BLaER1 (cell line): ENCODE measurements around the gene BPIFB6.

ENCODE experiments used
- H3K27ac ChIP-seq: shearing (Covaris generic); formaldehyde crosslinking; 2 replicates; pipeline ENCODE4 v1.8.1; 2022
- H3K27me3 ChIP-seq: shearing (Covaris generic); formaldehyde crosslinking; 2 replicates; pipeline ENCODE4 v1.8.1; 2022
- H3K36me3 ChIP-seq: shearing (Covaris generic); formaldehyde crosslinking; 2 replicates; pipeline ENCODE4 v1.8.1; 2022
- H3K4me1 ChIP-seq: shearing (Covaris generic); formaldehyde crosslinking; 2 replicates; pipeline ENCODE4 v1.8.1; 2022
- H3K4me2 ChIP-seq: shearing (Covaris generic); formaldehyde crosslinking; 2 replicates; pipeline ENCODE4 v1.8.1; 2022
- H3K4me3 ChIP-seq: shearing (Covaris generic); formaldehyde crosslinking; 2 replicates; pipeline ENCODE4 v1.8.1; 2022
- H3K9ac ChIP-seq: shearing (Covaris generic); formaldehyde crosslinking; 2 replicates; pipeline ENCODE4 v1.8.1; 2022
- H3K9me3 ChIP-seq: shearing (Covaris generic); formaldehyde crosslinking; 2 replicates; pipeline ENCODE4 v1.8.1; 2022
- H4K20me1 ChIP-seq: shearing (Covaris generic); formaldehyde crosslinking; 2 replicates; pipeline ENCODE4 v1.8.1; 2022
- Cebpa-rat ChIP-seq: shearing (Covaris generic); IDR thresholded peaks from 2 replicates; pipeline ENCODE4 v1.8.1; 2022

The BPIFB6 gene

DNA sequence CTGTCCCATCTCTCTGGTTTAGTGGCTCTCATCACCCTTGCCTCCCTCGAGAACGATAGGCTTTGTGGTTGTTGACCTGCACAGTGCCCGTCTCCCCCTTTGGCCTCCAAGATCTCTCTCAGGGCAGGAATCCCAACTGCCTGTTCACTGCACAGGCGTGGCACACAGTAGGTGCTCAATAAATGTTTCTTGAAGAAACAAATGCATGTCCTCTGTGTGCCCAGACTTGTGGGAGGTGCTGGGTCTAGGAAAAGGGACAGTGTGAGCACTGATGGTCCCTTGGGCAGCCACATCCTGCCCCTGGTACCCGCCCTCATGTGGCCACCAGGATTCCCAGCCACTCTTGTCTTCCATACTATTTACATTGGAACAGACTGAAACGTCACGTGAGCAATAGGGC lies 2.6 kb upstream of the BPIFB6 start:
- no peak for TF ChIP-seq Cebpa-rat
- no peaks in the 10 kb centered on the region for H3K36me3 ChIP-seq
- no peaks in the 10 kb centered on the region for H3K9me3 ChIP-seq
- H4K20me1 ChIP-seq: no peaks in the 10 kb centered on the region
- H3K4me1 ChIP-seq: no peaks in the 10 kb centered on the region
- no peaks in the 10 kb centered on the region for H3K27me3 ChIP-seq
- H3K9ac ChIP-seq: no peak overlapping the region
- no peak overlapping the region for H3K4me3 ChIP-seq
- H3K27ac ChIP-seq: no peak overlapping the region
- H3K4me2 ChIP-seq: no peak overlapping the region

DNA sequence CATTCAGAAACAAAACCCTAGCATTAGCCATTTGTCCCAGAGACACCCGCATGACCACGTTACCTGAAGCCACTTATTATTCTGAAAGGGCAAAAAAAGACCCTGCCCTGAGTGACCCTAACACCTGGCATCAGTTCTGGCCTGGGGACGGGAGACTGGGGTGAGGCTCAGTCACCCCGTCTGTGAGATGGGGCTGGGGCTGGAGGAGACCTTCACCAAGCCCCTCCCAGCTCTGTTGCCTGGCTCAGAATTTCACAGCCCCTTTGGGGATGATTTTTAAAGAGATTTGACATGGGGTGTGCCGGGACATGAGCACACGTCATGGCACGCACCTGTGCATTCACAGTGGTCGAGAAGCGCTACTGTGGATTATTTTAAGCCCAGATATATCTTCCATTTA lies 1.4 kb upstream of the BPIFB6 start:
- H3K4me1 ChIP-seq: no peaks in the 10 kb centered on the region

DNA sequence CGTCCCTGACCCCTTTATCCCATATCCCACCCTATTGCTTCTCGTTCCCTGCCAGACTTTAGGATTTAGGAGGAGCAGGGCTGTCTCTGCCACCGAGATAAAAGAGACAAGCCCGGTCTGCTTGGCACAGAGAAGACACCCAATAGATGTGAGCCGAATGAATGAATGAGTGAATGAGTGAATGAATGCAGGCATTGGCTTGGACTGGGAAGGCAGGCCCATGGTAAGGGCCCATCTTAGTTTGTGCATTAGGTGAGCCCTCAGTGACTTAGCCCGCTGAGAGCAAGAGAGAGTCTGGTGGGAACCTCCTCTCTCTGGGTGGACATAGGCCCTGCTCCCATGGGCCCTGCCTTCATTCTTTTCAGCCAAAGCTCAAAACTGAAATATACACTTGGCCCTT lies 879 bp upstream of the BPIFB6 start:
- H4K20me1 ChIP-seq: no peaks in the 10 kb centered on the region
- H3K27ac ChIP-seq: no peak overlapping the region
- 0 out of 2 replicates have a peak, but pooled peaks cover 2% of the 10 kb centered on the region for H3K4me1 ChIP-seq
- H3K9ac ChIP-seq: no peak overlapping the region
- H3K27me3 ChIP-seq: no peaks in the 10 kb centered on the region
- H3K4me3 ChIP-seq: no peak overlapping the region
- H3K9me3 ChIP-seq: no peaks in the 10 kb centered on the region
- no peaks in the 10 kb centered on the region for H3K36me3 ChIP-seq
- H3K4me2 ChIP-seq: no peak overlapping the region
- TF ChIP-seq Cebpa-rat: no peak

More for the DNA sequence above, 1.4 kb upstream of the BPIFB6 start:
- Histone ChIP-seq H4K20me1 (no peaks in the 10 kb centered on the region), H3K9ac (no peak overlapping the region), H3K4me2 (no peak overlapping the region), H3K4me3 (no peak overlapping the region), H3K27me3 (no peaks in the 10 kb centered on the region), H3K27ac (no peak overlapping the region), H3K9me3 (no peaks in the 10 kb centered on the region), H3K36me3 (no peaks in the 10 kb centered on the region)
- TF ChIP-seq Cebpa-rat: no peak

DNA sequence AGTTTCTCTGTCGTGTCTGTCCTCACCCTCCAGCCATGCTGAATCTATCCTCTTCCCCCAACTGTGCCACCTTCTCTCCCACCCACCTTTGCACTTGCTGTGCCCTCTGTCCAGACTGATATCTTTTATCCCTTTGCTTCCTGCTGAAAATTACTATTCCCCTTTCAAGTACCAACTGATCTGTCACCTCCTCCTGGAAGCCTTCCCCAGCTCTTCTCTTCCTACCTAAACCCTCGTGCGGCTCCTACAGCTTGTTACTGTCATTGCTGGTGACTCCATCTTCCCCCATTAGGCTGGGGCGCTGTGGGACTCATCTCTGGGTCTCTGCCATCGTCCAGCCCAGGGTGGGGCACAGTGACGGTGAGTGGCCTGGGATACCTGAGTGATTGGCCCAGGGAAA lies 1.1 kb downstream of the BPIFB6 start:
- no peak overlapping the region for H3K27ac ChIP-seq
- no peaks in the 10 kb centered on the region for H3K36me3 ChIP-seq
- H3K9me3 ChIP-seq: no peaks in the 10 kb centered on the region
- no peaks in the 10 kb centered on the region for H4K20me1 ChIP-seq
- no peak for TF ChIP-seq Cebpa-rat
- H3K9ac ChIP-seq: no peak overlapping the region
- H3K27me3 ChIP-seq: no peaks in the 10 kb centered on the region
- H3K4me3 ChIP-seq: no peak overlapping the region
- H3K4me2 ChIP-seq: no peak overlapping the region
- H3K4me1 ChIP-seq: 0 out of 2 replicates have a peak, but pooled peaks cover 4% of the 10 kb centered on the region

DNA sequence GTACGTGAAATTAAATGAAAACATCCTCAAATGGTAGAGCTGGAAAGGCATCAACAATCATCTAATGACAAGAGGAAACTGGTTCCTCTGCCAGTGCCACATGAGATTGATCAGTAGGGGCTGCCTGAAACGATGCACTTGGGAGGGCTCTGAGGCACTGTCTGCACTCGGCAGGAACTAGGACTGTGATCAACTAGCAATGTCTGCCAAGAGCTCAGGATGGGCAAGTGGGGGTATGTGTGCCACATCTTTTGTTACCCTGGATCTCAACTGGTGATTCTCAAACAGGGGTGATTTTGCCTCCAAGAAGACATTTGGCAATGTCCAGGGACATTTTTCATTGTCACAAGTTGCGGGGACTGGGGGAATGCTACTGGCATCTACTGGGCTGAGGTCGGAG lies 1.9 kb downstream of the BPIFB6 start:
- Histone ChIP-seq H3K9me3 (no peaks in the 10 kb centered on the region), H3K4me3 (no peak overlapping the region), H3K27ac (no peak overlapping the region), H3K4me2 (no peak overlapping the region), H4K20me1 (no peaks in the 10 kb centered on the region), H3K27me3 (no peaks in the 10 kb centered on the region), H3K9ac (no peak overlapping the region), H3K36me3 (no peaks in the 10 kb centered on the region), H3K4me1 (0 out of 2 replicates have a peak, but pooled peaks cover 4% of the 10 kb centered on the region)
- TF ChIP-seq Cebpa-rat: no peak

DNA sequence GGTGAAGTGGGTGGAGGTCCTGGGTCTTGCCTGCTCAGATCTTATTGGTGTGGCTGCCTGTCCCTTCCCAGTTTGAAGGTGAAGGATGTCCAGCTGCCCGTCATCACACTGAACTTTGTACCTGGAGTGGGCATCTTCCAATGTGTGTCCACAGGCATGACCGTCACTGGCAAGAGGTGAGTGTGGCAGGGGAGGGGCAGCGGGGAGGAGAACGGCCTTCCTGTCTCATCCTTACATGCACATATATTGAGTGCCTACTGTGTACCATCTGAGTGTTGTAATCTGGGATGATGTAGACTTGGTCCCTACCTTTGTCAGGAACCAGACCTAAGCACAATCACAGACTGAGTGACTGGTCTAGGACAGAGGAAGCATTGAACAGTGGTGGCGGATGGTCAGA lies 2.7 kb downstream of the BPIFB6 start:
- no peak for TF ChIP-seq Cebpa-rat
- H3K4me3 ChIP-seq: no peak overlapping the region
- no peaks in the 10 kb centered on the region for H3K9me3 ChIP-seq
- H3K27me3 ChIP-seq: no peaks in the 10 kb centered on the region
- H3K27ac ChIP-seq: no peak overlapping the region
- 0 out of 2 replicates have a peak, but pooled peaks cover 4% of the 10 kb centered on the region for H3K4me1 ChIP-seq
- no peaks in the 10 kb centered on the region for H4K20me1 ChIP-seq
- no peak overlapping the region for H3K9ac ChIP-seq
- no peak overlapping the region for H3K4me2 ChIP-seq
- no peaks in the 10 kb centered on the region for H3K36me3 ChIP-seq

DNA sequence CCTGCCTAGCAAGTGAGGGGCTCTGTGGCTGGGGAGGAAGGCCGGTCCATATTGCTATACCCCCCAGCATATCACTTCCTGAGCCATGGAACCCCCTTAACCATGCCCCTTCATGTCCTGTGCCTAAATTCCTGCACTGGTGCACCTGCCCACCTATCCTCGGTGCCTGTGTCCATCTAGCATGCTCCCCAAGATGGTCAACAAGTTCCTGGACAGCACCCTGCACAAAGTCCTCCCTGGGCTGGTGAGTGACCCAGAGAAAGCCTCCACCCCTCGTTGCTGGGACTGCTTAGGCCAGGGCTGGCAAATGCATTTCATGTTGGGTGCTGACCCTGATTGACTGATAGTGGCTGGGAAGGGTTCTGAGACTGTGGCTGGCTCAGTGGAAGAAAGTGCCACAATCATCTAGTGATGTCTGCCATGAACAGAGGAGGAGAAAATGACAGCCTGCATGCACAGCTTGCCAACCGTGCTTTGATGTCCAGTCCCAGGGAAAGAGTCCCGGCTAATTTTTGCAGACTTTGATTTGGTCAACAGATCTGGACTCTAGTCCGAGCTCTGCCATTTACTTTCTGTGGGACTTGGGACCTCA lies 3.5 kb downstream of the BPIFB6 start:
- Histone ChIP-seq H4K20me1 (no peaks in the 10 kb centered on the region), H3K36me3 (no peaks in the 10 kb centered on the region), H3K9me3 (no peaks in the 10 kb centered on the region), H3K4me2 (no peak overlapping the region), H3K4me3 (no peak overlapping the region), H3K27ac (no peak overlapping the region), H3K9ac (no peak overlapping the region), H3K27me3 (no peaks in the 10 kb centered on the region), H3K4me1 (0 out of 2 replicates have a peak, but pooled peaks cover 4% of the 10 kb centered on the region)
- TF ChIP-seq Cebpa-rat: no peak

DNA sequence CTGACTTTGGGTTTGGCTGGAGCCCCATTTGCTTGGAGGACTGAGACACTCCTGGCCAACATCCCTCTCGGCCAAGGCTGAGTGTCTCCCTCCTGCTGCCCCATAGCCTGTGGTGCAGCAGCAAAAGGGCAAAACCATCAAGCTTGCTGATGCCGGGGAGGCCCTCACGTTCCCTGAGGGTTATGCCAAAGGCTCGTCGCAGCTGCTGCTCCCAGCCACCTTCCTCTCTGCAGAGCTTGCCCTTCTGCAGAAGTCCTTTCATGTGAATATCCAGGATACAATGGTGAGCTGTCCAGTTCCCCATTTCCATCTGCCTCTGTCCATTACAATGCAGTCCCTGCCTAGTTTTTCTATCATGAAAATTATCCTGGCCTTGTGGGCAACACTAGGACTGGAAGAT lies 6.0 kb downstream of the BPIFB6 start:
- no peaks in the 10 kb centered on the region for H3K9me3 ChIP-seq
- H3K4me1 ChIP-seq: 0 out of 2 replicates have a peak, but pooled peaks cover 4% of the 10 kb centered on the region
- H4K20me1 ChIP-seq: no peaks in the 10 kb centered on the region
- no peaks in the 10 kb centered on the region for H3K36me3 ChIP-seq
- no peak overlapping the region for H3K4me2 ChIP-seq
- no peak overlapping the region for H3K27ac ChIP-seq
- no peak for TF ChIP-seq Cebpa-rat
- H3K9ac ChIP-seq: no peak overlapping the region
- H3K4me3 ChIP-seq: no peak overlapping the region
- no peaks in the 10 kb centered on the region for H3K27me3 ChIP-seq

DNA sequence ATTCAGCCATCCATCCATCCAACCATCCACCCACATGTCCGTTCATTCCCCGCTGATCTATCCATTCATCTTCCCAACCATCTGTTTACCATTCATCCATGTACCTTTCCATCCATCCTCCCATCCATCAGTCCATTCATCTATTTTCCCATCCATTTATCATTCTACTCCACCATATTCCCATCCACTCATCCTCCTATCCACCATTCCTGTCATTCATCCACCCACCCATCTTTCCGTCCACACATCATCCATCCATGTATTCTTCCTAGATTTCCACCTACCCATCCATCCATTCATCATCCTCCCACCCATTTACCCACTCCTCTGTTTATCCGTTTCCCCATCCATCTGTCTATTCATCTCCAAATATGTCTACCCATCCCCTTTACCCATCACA lies 6.8 kb downstream of the BPIFB6 start:
- no peak for TF ChIP-seq Cebpa-rat
- Histone ChIP-seq H3K4me2 (no peak overlapping the region), H3K9me3 (no peaks in the 10 kb centered on the region), H3K9ac (no peak overlapping the region), H4K20me1 (no peaks in the 10 kb centered on the region), H3K36me3 (no peaks in the 10 kb centered on the region), H3K4me3 (no peak overlapping the region), H3K4me1 (0 out of 2 replicates have a peak, but pooled peaks cover 4% of the 10 kb centered on the region), H3K27me3 (no peaks in the 10 kb centered on the region), H3K27ac (no peak overlapping the region)

DNA sequence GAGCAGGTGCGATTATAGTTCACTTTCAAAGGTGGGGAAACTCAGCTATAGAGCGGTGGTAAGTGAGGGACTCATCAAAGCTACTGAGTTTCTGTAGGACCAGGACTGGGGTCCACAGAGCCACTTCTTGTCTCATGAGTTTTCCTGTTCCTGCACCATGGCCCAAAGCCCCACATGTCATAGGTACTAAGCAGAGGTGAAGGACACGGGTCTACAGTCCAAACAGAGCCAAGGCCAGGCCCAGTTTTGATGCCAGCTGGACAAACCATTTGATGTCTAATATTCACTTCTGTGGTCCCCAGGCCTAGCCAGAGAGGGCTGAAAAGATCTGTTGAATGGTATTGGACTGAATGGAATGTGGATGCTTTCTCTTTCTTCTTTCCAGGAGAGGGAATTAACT lies 11.0 kb downstream of the BPIFB6 start:
- Histone ChIP-seq H3K4me3 (no peak overlapping the region), H3K27me3 (no peaks in the 10 kb centered on the region), H4K20me1 (no peaks in the 10 kb centered on the region), H3K9me3 (peaks cover 36% of the 10 kb centered on the region), H3K9ac (no peak overlapping the region), H3K4me1 (no peaks in the 10 kb centered on the region), H3K27ac (no peak overlapping the region), H3K36me3 (no peaks in the 10 kb centered on the region), H3K4me2 (no peak overlapping the region)
- no peak for TF ChIP-seq Cebpa-rat
